Left renal pelvis (tissue), 4 donors: ENCODE measurements around the gene PPP4R3C. TPM values are rescaled to one million over a fixed set of nuclear protein-coding genes. Genes with fewer than 3 reads are reported as not detected.
"Not testable (repeated sequence)": the region's sequence is repeated elsewhere in the genome, so short reads cannot be mapped to it uniquely, and the experiment has no call there.

ENCODE experiments used
- DNase-seq, 4 donors: peaks; one replicate each; pipeline ENCODE4 v3.0.0-alpha.2; 2013; ENCODE audit warnings: low read depth in 4 of 4, low spot score in 3 of 4
- polyA plus RNA-seq, 4 donors: library from polyadenylated mRNA; unstranded; fragments of 120-200 nt; gene quantifications; one replicate each; pipeline ENCODE4 v1.2.1, GENCODE V29; 2013; ENCODE audit not compliant: insufficient read length in 4 of 4

The PPP4R3C gene
- not detected for polyA plus RNA-seq

GRCh38 chrX:27463187-27463586 is at the start of gene PPP4R3C:
TSS of gene PPP4R3C (minus strand) at chrX:27463341. CDS start at chrX:27463296, 45 bp downstream.
- no peak for DNase-seq

GRCh38 chrX:27491397-27491796 is 28.3 kb upstream of the PPP4R3C start:
- no peak for DNase-seq

- DNase-seq, result no peak
These were observed 2.9 kb upstream of the PPP4R3C start for GRCh38 chrX:27466051-27466450.

- no peak for DNase-seq
These were observed 1.9 kb upstream of the PPP4R3C start for GRCh38 chrX:27465036-27465435.

- not testable (repeated sequence) for DNase-seq
These were observed 4.0 kb downstream of the PPP4R3C start for GRCh38 chrX:27459129-27459528.

GRCh38 chrX:27458544-27458943 is 4.6 kb downstream of the PPP4R3C start:
- DNase-seq, result not testable (repeated sequence)

- no peak for DNase-seq
These were observed 11.8 kb downstream of the PPP4R3C start for GRCh38 chrX:27451324-27451723.

GRCh38 chrX:27446423-27446822 is 16.7 kb downstream of the PPP4R3C start:
- DNase-seq, result no peak

GRCh38 chrX:27445438-27445837 is 17.7 kb downstream of the PPP4R3C start:
- no peak for DNase-seq

GRCh38 chrX:27444093-27444908 is 18.8 kb downstream of the PPP4R3C start:
- DNase-seq, result no peak

- DNase-seq, result not testable (repeated sequence)
These were observed 20.7 kb downstream of the PPP4R3C start for GRCh38 chrX:27442392-27442791.

- DNase-seq, result no peak
These were observed 23.4 kb downstream of the PPP4R3C start for GRCh38 chrX:27439771-27440170.

GRCh38 chrX:27438937-27439336 is 24.2 kb downstream of the PPP4R3C start:
- DNase-seq, result no peak

GRCh38 chrX:27435031-27435430 is 28.1 kb downstream of the PPP4R3C start:
- no peak for DNase-seq

Other genes with a start within 250 kb of the PPP4R3C start
- gene DCAF8L2, start 127.0 kb upstream of the PPP4R3C start, polyA plus RNA-seq, result not detected